Thymus (tissue), 11 donors: Measurements from ENCODE around the gene KRT33B. TPM values are rescaled to one million over a fixed set of nuclear protein-coding genes. Genes with fewer than 3 reads are reported as not detected.
"Not testable (repeated sequence)": the region's sequence is repeated elsewhere in the genome, so short reads cannot be mapped to it uniquely, and the experiment has no call there.

ENCODE experiments used
- DNase-seq, 9 donors: peaks; one replicate each; pipeline ENCODE4 v3.0.0-alpha.2; 2013; ENCODE audit warnings: low spot score in 9 of 9, low read depth in 6 of 9, missing footprints in 1 of 9
- H3K27ac ChIP-seq, 2 donors: one replicate each; pipeline ENCODE4 v1.5.1; 2013; ENCODE audit warnings: control low read depth in 1 of 2, low read depth in 1 of 2, low read length in 1 of 2, mild to moderate bottlenecking in 1 of 2, moderate library complexity in 1 of 2
- H3K27me3 ChIP-seq, 2 donors: one replicate each; pipeline ENCODE4 v1.5.1; 2013; ENCODE audit warnings: low read length in 1 of 2; ENCODE audit not compliant: control insufficient read depth in 2 of 2, insufficient read depth in 1 of 2
- H3K36me3 ChIP-seq, 2 donors: one replicate each; pipeline ENCODE4 v1.5.1; 2013; ENCODE audit warnings: low read length in 1 of 2, mild to moderate bottlenecking in 1 of 2, moderate library complexity in 1 of 2; ENCODE audit not compliant: control insufficient read depth in 2 of 2, insufficient read depth in 2 of 2
- H3K4me1 ChIP-seq, 2 donors: one replicate each; pipeline ENCODE4 v1.5.1; 2013; ENCODE audit warnings: low read length in 2 of 2; ENCODE audit not compliant: control insufficient read depth in 2 of 2, insufficient read depth in 2 of 2
- H3K4me3 ChIP-seq, 2 donors: one replicate each; pipeline ENCODE4 v1.5.1; 2013; ENCODE audit warnings: low read length in 2 of 2, control low read depth in 1 of 2, mild to moderate bottlenecking in 1 of 2
- H3K9me3 ChIP-seq, 2 donors: one replicate each; pipeline ENCODE4 v1.5.1; 2013; ENCODE audit warnings: low read length in 1 of 2, mild to moderate bottlenecking in 1 of 2; ENCODE audit not compliant: control insufficient read depth in 2 of 2, insufficient read depth in 1 of 2
- WGBS: extraction: QIAGEN DNeasy Blood & Tissue Kit; methylation state at CpG from one replicate; pipeline ENCODE4 v1.1.7; 2013; 5-methylcytosine and 5-hydroxymethylcytosine counted together
- polyA plus RNA-seq: library from polyadenylated mRNA; stranded (reverse); fragments of 200-250 nt; gene quantifications from one replicate; pipeline ENCODE4 v1.2.3, GENCODE V29; 2013
- total RNA-seq: library from RNA; stranded (reverse); fragments of 120-200 nt; gene quantifications from one replicate; pipeline ENCODE4 v1.2.4, GENCODE V29; 2013
- donor health status: healthy.

KRT33B gene
- total and polyA plus RNA-seq, 2 donors: 1.7 to 6.1 TPM

- H3K36me3 ChIP-seq: no peaks in the 10 kb centered on the region
Measured at GRCh38 chr17:41360296-41360995, 9.2 kb downstream of the KRT33B start.

GRCh38 chr17:41354536-41354935, 15.1 kb downstream of the KRT33B start:
- Histone ChIP-seq H3K9me3 (no peaks in the 10 kb centered on the region), H3K4me1 (no peaks in the 10 kb centered on the region), H3K36me3 (no peaks in the 10 kb centered on the region), H3K27ac (peak overlapping the region in 1 of 2 donors; percentile 52), H3K4me3 (no peak overlapping the region), H3K27me3 (no peaks in the 10 kb centered on the region)
- DNase-seq: no peak
- 93% methylated on average over 4 of the region's 4 CpGs for WGBS

More at GRCh38 chr17:41360296-41360995, 9.2 kb downstream of the KRT33B start:
- Histone ChIP-seq H3K4me1 (no peaks in the 10 kb centered on the region), H3K27me3 (no peaks in the 10 kb centered on the region), H3K4me3 (no peak overlapping the region), H3K9me3 (no peaks in the 10 kb centered on the region), H3K27ac (no peak overlapping the region)
- WGBS: 94% methylated on average over 5 of the region's 5 CpGs
- DNase-seq: no peak

GRCh38 chr17:41352597-41353366, 16.8 kb downstream of the KRT33B start:
- H3K27me3 ChIP-seq: no peaks in the 10 kb centered on the region
- WGBS: 89% methylated on average over 7 of the region's 7 CpGs
- H3K4me1 ChIP-seq: no peaks in the 10 kb centered on the region
- no peaks in the 10 kb centered on the region for H3K9me3 ChIP-seq
- H3K4me3 ChIP-seq: no peak overlapping the region
- H3K27ac ChIP-seq: peak overlapping the region in 1 of 2 donors; percentile 49
- DNase-seq: peak in 1 of 9 donors; percentile 15
- no peaks in the 10 kb centered on the region for H3K36me3 ChIP-seq

- Histone ChIP-seq H3K27ac (peak overlapping the region in 1 of 2 donors; percentile 26), H3K4me1 (no peaks in the 10 kb centered on the region), H3K4me3 (no peak overlapping the region), H3K27me3 (no peaks in the 10 kb centered on the region), H3K9me3 (no peaks in the 10 kb centered on the region), H3K36me3 (no peaks in the 10 kb centered on the region)
- WGBS: 97% methylated on average over 2 of the region's 2 CpGs
- no peak for DNase-seq
Measured at GRCh38 chr17:41351177-41351576, 18.4 kb downstream of the KRT33B start.

- not testable (repeated sequence) for H3K4me1 ChIP-seq, DNase-seq, H3K27me3 ChIP-seq, H3K4me3 ChIP-seq, H3K9me3 ChIP-seq, H3K36me3 ChIP-seq
- WGBS: 92% methylated on average over 16 of the region's 16 CpGs
- peak within 1 kb of the TSS in 1 of 2 donors; percentile 26 for H3K27ac ChIP-seq
Measured at GRCh38 chr17:41350381-41350878, 19.2 kb downstream of the KRT33B start, which contains the start of gene KRT33A. Gene KRT33A, minus strand, starts transcription at chr17:41350828. Its CDS starts 61 bp downstream, at chr17:41350767.

GRCh38 chr17:41347869-41348760, 21.5 kb downstream of the KRT33B start:
- DNase-seq: peak in 1 of 9 donors; percentile 5
- Histone ChIP-seq H3K4me1 (no peaks in the 10 kb centered on the region), H3K27ac (peak overlapping the region; percentile 25 to 43), H3K9me3 (no peaks in the 10 kb centered on the region), H3K4me3 (no peak overlapping the region), H3K27me3 (no peaks in the 10 kb centered on the region), H3K36me3 (no peaks in the 10 kb centered on the region)
- 91% methylated on average over 7 of the region's 7 CpGs for WGBS

- H3K4me1 ChIP-seq, H3K27me3 ChIP-seq, H3K4me3 ChIP-seq, DNase-seq, H3K27ac ChIP-seq, H3K36me3 ChIP-seq, H3K9me3 ChIP-seq: not testable (repeated sequence)
- WGBS: 94% methylated on average over 16 of the region's 16 CpGs
Measured at GRCh38 chr17:41346421-41346820, 23.2 kb downstream of the KRT33B start.

- no peak overlapping the region for H3K27ac ChIP-seq
- 99% methylated on average over 3 of the region's 3 CpGs for WGBS
- no peak for DNase-seq
- no peaks in the 10 kb centered on the region for H3K4me1 ChIP-seq
- peaks cover 0 to 8% of the 10 kb centered on the region in 2 donors for H3K9me3 ChIP-seq
- H3K27me3 ChIP-seq: no peaks in the 10 kb centered on the region
- H3K4me3 ChIP-seq: no peak overlapping the region
- no peaks in the 10 kb centered on the region for H3K36me3 ChIP-seq
Measured at GRCh38 chr17:41345992-41346391, 23.6 kb downstream of the KRT33B start.
